ENCODE measurements around the gene ZNF211.
A peak's percentile ranks its signal among the peaks of the same experiment; 100 is the strongest.

Gene ZNF211

DNA sequence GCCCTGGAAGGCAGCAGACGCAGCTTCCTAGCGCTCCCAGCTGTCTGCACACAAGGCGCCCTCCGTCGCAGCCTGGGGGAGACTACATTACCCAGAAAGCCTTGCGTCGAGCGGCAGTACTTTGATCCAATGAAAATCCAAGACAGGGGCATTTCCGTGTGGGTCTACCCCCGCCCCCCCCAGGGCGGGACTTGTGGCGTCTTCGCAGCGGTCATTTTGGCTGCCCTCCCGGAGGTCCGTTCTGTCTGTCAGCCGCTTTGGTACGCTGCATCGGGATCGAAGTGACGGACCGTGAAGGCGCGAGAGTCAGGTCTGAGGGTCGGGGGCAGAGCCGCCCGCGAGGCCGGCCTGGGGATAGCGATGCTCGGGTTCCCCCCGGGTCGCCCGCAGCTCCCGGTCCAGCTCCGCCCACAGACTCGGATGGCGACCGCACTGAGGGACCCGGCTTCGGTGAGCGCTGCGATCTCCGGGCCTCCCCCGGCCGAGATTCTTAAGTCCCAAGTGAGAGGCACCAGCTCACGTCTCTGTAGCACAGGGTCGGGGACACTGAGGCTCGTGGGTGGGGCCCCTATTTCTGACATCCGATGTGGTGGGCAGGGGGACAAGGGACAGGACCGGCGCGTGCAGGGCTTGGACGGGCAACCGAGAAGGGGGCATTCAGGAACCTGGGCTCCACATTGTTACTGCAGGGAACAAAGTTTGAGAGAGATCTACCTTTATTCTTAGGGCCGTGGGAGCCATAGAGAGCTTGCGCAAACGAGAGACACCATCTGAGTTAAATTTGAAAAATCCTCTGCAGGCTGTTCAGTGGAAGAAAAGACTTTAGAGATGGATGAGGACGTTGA is at the start of gene ZNF211:
TSS of gene ZNF211 (plus strand) at position 182 of the 845 bp plus-strand sequence. CDS start at position 361, 179 bp downstream.
- DNase-seq (ENCODE audit: low spot score): peak; percentile 98

DNA sequence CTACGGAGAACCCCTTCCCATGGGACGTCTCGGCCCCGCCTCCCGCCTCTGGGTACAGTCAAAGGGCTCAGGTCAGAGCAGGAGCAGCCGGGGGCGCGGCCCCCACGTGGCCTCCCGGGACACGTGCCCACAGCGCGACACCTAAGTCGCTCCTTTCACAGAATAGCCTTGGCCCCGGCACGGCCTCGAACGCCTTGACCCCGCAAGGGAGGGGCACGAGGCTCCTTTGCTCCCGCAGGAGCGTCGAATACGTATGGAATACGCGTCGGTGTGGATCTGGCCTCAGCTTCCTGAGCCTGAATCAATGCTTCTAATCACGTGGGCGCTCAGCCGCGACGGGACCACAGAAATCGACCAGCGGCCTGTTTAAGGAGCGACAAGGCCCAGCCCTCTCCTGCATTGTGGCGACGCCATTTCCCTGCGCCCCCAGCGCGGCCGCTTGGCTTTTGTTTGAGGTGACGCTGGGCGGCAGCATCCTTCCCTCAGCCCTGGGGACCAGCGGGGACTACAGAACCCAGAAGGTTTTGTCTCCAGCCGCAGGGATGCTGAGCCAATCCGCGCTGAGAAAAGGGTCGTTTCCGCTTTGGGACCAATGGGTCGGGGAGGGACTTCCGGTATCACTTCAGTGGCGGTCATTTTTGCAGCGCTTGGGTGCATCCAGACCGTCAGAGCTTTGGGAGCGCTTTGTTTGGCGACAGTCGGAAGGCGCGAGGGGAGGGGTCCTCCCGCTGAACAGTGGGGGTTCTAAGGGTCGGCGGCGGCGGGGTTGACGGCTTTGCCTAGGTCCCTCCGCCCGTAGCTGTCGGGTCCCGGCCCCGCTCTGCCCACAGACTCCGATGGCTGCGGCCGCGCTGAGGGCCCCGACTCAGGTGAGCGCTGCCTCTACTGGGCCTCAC is 49.2 kb upstream of the ZNF211 start, which contains the start of gene ZIK1:
TSS of gene ZIK1 (plus strand) at position 625 of the 896 bp plus-strand sequence. CDS start at position 837, 212 bp downstream.
- DNase-seq (ENCODE audit: low spot score): peak; percentile 96

- DNase-seq (ENCODE audit: low spot score): peak; percentile 78
Observed at GRCh38 chr19:57587529-57587928, 45.4 kb upstream of the ZNF211 start.

- no peak for DNase-seq (ENCODE audit: low spot score)
Observed at GRCh38 chr19:57599377-57599760, 33.6 kb upstream of the ZNF211 start.

- DNase-seq (ENCODE audit: low spot score): peak; percentile 96
Observed at GRCh38 chr19:57599761-57600383, 33.1 kb upstream of the ZNF211 start, which contains the start of gene ZNF530. Gene ZNF530, plus strand, starts transcription at chr19:57599885. Its CDS starts 4,461 bp downstream, at chr19:57604346.

DNA sequence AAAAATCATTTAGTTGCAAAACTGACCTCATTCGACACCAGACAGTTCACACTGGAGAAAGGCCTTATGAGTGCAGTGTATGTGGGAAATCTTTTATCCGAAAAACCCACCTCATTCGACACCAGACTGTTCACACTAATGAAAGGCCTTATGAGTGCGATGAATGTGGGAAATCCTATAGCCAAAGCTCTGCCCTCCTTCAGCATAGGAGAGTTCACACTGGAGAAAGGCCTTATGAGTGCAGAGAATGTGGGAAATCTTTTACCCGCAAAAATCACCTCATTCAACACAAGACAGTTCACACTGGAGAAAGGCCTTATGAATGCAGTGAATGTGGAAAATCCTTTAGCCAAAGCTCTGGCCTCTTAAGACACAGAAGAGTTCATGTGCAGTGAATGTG is 26.0 kb upstream of the ZNF211 start:
- no peak for DNase-seq (ENCODE audit: low spot score)

- no peak for DNase-seq (ENCODE audit: low spot score)
Observed at GRCh38 chr19:57611113-57611512, 21.9 kb upstream of the ZNF211 start.

DNA sequence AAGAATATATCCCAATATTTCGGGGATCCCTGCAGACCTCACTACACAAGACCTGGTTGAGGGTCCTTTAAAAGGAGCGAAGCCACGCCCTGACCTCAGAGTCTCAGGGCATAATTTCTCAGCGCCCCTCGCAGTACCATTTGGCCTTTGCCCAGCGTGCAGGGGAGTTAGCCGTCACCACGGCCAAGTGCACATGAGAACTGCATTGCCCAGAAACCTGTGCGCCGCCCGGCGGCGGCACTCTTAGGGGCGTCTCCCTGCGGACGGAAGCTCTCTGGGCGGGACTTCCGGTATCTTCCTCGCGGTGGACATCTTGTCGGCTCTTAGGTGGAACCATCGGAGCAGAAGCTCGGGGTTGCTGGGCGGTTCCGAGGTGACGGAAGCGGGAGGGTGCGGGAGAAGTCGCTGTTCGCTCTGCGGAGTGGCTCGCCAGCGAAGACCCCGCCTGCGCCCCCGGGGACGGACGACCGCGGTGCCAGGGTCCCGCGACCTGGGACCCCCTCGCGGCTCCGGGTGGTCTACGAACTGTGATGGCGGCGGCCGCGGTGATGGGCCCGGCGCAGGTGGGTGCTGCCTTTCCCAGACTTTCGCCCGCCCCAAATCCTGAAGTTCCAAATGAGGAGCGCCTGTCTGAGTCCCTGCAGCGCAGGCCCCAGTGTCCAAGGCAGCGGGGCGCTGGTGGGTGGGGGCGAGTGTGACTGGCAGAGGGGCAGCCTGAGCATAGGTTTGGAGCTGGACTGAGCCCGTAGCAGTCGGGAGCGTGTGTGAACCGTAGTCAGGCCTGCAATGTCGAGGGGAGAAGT is 18.8 kb upstream of the ZNF211 start, which contains the start of gene ZNF134:
TSS of gene ZNF134 (plus strand) at position 302 of the 803 bp plus-strand sequence. CDS start 5,227 bp downstream, outside the sequence.
- DNase-seq (ENCODE audit: low spot score): peak; percentile 97

DNA sequence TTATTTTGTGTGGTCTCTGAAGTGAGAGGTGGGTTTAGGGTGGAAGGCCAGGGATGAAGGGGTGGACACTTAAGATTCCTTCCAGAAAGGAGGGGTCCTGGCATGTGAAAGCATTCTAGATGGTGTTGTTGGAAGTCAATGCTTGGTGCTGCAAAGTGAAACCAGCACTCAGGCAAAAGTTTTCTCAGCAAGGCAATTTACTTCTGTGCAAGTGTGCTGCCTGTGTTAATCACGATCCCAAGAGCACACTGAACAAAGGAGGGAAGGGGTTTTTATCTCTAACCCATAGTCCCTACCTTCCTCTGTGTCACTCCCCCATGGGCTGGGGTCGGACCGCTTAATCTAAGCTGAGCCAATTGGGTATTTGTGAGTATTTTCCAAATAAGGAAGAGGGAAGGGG is 17.6 kb upstream of the ZNF211 start:
- DNase-seq (ENCODE audit: low spot score): no peak

DNA sequence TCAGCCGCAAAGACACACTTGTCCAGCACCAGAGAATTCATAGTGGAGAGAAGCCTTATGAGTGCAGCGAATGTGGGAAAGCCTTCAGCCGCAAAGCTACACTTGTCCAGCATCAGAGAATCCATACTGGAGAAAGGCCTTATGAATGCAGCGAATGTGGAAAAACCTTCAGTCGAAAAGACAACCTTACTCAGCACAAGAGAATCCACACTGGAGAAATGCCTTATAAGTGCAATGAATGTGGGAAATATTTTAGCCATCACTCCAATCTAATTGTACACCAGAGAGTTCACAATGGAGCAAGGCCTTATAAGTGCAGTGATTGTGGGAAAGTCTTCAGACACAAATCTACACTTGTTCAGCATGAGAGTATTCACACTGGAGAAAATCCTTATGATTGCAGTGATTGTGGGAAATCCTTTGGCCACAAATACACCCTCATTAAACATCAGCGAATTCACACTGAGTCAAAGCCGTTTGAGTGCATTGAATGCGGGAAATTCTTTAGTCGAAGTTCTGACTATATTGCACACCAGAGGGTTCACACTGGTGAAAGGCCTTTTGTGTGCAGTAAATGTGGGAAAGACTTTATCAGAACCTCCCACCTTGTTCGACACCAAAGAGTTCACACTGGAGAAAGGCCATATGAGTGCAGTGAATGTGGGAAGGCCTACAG is 12.2 kb upstream of the ZNF211 start:
- DNase-seq (ENCODE audit: low spot score): no peak

DNA sequence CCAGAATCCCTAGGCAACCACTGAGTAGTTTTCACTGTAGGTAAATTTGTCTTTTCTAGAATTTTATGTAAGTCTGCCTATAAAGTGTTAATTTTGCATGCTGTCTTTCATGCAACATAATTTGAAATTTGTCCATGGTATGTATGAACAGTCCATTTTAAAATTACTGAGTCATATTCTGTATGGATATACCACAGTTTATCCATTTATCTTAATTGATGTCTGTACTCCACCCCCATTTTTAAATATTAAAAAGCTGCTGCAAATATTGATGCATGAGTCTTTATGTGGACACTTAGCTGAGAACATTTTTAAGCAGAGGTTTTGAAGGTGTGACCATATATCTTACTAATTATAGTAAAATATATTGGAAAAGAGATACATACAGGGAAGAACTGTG is 9.9 kb upstream of the ZNF211 start:
- DNase-seq (ENCODE audit: low spot score): no peak

- no peak for DNase-seq (ENCODE audit: low spot score)
Observed at GRCh38 chr19:57633832-57634131, 814 bp downstream of the ZNF211 start.

DNA sequence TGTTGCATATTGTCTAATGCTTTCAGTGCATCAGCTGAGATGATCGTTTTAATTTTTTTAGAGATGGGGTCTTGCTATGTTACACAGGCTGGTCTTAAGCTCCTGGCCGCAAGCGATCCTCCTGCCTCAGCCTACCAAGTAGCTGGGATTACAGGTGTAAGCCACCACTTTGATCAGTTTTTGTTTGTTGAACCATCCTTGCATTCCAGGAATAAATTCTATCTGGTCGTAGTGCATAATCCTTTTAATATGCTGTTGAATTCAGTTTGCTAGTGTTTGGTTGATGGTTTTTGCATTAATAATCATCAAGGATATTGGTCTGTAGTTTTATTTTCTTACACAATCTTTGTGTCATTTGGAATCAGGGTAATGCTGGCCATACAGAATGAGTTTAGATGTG is 4.4 kb downstream of the ZNF211 start:
- no peak for DNase-seq (ENCODE audit: low spot score)

DNA sequence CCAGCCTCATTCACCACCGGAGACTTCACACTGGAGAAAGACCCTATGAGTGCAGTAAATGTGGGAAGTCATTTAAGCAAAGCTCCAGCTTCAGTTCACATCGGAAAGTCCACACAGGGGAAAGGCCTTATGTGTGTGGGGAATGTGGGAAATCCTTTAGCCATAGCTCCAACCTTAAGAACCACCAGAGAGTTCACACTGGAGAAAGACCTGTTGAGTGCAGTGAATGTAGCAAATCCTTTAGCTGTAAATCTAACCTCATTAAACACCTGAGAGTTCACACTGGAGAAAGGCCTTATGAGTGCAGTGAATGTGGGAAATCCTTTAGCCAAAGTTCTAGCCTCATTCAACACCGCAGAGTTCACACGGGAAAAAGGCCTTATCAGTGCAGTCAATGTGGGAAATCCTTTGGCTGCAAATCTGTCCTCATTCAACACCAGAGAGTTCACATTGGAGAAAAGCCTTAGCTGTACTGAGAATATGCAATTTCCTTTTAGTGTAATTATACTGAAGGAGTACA is 8.8 kb downstream of the ZNF211 start:
- DNase-seq (ENCODE audit: low spot score): no peak

- no peak for DNase-seq (ENCODE audit: low spot score)
Observed at GRCh38 chr19:57642396-57643046, 9.6 kb downstream of the ZNF211 start.

DNA sequence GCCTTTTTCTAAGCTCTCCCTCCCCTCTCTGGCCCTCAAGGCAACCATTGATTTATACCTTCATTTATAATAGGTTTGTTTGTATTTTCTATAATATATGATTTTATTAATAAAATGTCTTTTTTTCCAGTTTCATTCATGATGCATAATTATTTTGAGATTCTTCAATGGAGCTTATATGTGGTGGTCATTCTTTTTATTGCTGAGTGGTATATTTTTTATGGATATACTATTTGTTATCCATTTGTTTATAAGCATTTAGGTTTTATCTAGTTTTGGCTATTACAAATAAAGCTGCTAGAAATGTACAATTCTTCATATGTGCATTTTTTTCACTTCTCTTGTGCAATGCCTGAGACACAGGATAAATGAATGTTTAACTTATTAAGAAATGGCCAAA is 10.8 kb downstream of the ZNF211 start:
- no peak for DNase-seq (ENCODE audit: low spot score)

DNA sequence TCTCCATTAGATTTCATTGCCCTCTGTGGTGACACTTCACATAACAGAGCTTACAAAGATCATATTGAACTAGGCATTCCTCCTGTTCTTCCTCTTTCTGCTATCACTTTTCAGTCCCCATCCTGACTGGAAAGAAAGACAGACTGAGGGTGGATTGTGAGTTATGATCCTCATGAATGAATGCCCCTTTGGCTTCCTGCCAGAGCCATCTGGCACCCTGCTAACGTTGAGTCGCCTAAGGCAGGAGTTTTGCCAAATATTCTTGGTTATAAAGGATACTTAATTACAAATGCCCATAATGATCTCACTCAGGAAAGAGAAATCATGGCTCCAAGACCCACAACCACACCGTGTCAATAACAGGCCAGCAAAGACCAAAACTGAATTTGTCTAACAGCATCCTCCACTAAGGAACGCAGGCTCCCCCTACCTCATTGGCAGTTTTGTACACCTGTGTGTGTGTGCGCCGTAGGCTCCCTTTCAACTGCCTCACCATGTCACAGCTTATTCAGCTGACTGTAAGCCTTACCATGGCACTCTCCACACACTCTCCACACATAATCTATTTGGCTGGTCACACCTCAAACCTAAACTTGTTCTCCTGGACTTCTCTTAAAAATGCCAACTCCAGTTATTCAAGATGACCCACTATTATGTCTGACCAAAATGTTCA is 15.5 kb downstream of the ZNF211 start:
- DNase-seq (ENCODE audit: low spot score): no peak

GRCh38 chr19:57651654-57651996 is 18.7 kb downstream of the ZNF211 start:
- no peak for DNase-seq (ENCODE audit: low spot score)

DNA sequence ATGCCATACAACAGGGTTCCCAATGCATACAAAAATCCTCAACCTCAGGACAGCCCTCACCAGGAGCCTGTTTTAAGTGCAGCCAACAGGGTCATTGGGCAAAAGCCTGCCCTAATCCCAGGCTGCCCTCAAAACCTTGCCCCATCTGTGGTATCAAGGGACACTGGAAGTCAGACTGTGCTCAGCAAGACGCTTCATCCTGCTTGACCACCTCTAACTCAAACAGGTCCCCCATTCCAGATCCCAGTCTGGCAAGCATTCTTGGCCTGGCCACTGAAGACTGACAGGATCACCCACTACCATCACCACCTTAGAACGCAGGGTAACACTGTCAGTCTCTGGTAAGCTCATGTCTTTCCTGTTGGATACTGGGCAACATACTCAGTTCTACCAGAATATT is 20.7 kb downstream of the ZNF211 start:
- no peak for DNase-seq (ENCODE audit: low spot score)

DNA sequence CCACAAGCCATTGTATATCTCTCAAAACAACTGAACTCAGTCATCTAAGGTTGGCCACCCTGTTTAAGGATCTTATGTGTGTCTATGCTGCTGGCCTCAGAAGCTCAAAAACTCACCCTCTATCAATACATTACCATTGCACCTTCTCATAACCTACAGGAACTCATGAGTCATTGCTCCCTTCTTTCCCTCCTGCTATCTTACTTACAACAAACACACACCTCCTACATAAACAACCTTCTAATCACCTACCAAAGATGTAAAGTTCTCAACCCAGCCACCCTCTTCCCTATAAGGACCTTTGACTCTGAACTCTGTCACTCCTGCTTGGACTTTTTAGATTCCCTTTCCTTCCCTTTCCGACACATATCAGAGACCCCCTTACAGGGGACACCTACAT is 22.5 kb downstream of the ZNF211 start:
- DNase-seq (ENCODE audit: low spot score): no peak
